ENCODE measurements around the gene CHAC1.

CHAC1 gene

DNA sequence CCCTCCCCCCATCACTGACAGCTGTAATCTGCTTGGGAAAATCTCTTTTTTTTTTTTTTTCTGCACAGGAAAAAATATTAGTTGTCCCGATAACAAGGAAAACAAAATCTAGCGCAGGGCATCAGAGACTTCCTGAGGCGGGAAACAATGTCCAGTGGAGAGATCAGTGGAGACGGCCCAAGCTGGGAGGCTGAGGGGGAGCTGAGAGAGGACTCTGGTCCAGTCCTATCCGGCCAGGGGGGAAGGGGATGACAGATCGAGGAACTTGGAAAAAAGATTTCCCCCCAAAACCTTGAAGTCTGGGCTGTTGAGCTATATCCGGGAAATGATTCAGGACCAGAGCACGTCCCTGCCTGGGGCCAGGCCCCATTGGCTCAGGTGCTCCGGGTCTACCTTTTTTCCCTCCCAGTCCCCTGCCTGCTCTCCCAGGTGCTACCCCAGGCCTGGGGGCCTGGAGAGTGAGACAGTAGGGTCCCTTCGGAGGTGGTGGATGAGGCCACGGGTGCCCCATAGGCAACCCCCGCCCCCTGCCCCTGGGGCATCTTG is 38.1 kb upstream of the CHAC1 start:
- H3K4me3 ChIP-seq (ENCODE audit: low read depth, low read length): no peak overlapping the region
- no peak for DNase-seq (ENCODE audit: low read depth)
- TF ChIP-seq, protein P1, sequence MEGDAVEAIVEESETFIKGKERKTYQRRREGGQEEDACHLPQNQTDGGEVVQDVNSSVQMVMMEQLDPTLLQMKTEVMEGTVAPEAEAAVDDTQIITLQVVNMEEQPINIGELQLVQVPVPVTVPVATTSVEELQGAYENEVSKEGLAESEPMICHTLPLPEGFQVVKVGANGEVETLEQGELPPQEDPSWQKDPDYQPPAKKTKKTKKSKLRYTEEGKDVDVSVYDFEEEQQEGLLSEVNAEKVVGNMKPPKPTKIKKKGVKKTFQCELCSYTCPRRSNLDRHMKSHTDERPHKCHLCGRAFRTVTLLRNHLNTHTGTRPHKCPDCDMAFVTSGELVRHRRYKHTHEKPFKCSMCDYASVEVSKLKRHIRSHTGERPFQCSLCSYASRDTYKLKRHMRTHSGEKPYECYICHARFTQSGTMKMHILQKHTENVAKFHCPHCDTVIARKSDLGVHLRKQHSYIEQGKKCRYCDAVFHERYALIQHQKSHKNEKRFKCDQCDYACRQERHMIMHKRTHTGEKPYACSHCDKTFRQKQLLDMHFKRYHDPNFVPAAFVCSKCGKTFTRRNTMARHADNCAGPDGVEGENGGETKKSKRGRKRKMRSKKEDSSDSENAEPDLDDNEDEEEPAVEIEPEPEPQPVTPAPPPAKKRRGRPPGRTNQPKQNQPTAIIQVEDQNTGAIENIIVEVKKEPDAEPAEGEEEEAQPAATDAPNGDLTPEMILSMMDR (IDR thresholded peaks at IDR 0.05; ENCODE audit: insufficient read depth, low read depth, low read length, missing control alignments): no peak

DNA sequence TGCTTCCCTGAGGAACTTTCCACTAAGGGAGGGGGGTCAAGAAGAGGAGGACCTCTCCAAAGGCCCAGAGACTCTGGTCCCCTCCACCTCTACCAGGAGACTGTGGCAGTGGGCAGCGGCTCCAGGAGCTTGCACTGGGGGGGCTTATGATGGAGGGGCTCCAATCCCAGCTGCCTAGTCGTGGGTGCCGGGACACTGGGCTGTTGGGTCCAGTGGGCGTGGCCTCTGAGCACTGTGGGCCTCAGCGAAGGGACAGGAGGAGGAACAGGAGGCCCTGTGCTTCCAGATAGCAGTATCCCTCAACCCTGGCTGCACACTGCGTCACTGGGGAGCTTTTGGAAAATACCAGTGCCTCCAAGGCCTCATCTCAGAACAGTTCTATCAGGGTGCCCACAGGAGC is 37.6 kb upstream of the CHAC1 start:
- DNase-seq (ENCODE audit: low read depth): no peak
- no peak overlapping the region for H3K4me3 ChIP-seq (ENCODE audit: low read depth, low read length)
- TF ChIP-seq, protein P1 (IDR thresholded peaks at IDR 0.05; ENCODE audit: insufficient read depth, low read depth, low read length, missing control alignments): no peak

DNA sequence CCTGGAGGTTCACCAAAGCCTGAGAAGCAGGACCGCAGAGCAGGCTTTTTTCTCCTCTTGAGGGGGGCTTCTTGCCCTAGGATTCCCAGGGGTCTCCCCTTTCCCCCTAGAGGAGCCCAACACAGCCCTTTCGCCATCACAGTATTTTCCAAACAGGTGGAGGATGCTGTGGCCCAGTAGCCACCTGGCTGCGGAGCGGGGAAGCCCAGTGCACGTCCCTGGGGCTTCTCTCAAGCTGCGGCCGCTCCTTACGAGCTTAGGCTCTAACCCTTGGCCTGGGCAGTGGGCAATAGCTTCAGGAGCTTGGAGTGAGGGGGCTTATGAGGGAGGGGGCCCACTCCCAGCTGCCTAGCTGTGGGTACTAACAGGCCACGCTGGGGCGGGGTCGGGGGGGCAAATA is 35.7 kb upstream of the CHAC1 start:
- no peak for DNase-seq (ENCODE audit: low read depth)
- TF ChIP-seq, protein P1 (IDR thresholded peaks at IDR 0.05; ENCODE audit: insufficient read depth, low read depth, low read length, missing control alignments): no peak
- no peak overlapping the region for H3K4me3 ChIP-seq (ENCODE audit: low read depth, low read length)

DNA sequence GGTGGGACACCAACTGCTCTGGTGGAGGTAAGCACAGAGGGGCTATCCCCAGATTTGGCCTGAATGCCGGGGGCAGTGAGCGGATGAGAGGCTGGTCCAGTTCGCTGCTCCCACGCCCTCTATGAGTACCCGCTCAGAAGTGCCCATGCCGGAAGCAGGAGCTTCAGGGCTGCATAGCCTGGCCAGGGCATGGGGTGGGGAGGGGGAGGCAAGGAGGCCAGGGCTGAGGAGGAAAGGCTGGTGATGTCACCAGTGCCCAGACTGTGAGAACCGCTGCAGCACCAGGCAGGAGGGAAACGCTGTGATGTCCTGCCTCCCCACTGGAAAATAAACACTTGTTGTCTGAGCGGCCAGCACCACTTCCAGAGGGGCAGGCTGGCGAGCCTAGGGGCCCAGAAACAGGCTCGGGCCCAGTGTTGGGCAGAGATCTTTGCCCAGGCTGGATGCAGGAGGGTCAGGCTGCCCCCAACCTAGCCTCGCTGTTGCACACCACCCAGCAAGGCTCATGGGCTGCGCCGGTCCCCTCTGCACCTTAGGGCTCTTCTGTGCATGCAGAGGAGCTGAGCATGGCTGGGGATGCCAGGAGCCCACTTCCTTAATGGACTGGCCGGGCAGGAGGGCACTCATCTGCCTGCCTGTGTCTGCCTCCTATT is 35.0 kb upstream of the CHAC1 start:
- DNase-seq (ENCODE audit: low read depth): no peak
- TF ChIP-seq, protein P1 (IDR thresholded peaks at IDR 0.05; ENCODE audit: insufficient read depth, low read depth, low read length, missing control alignments): no peak
- H3K4me3 ChIP-seq (ENCODE audit: low read depth, low read length): no peak overlapping the region

DNA sequence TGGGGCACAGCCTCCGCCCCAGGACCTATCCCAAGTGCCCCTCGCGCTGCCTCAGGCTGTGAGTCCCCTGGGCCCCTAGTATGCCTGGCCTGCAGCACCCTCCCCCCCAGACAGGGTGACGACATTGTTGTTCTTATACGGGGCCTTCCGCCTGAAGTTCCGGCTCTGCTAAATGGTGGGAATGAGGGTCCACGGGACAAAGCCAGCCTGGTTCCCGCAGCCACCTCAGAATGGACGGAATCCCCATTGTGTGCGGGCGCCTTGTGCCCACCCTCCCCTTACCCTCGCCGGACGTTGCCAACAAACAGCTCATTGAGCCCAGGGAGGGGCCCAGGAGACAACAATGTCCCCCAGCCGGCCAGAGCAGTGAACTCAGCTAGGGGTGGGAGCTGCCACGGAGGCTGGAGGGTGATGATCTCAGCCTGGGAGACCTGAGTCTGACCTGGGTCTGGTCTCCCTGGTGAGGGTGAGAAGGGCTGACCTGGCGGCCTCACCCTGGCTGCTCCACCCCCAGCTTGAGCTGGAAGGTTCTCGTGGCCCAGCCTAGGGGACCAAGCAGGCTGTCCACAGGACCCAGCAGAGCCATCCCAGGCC is 34.4 kb upstream of the CHAC1 start:
- TF ChIP-seq, protein P1 (IDR thresholded peaks at IDR 0.05; ENCODE audit: insufficient read depth, low read depth, low read length, missing control alignments): no peak
- DNase-seq (ENCODE audit: low read depth): no peak
- no peak overlapping the region for H3K4me3 ChIP-seq (ENCODE audit: low read depth, low read length)

DNA sequence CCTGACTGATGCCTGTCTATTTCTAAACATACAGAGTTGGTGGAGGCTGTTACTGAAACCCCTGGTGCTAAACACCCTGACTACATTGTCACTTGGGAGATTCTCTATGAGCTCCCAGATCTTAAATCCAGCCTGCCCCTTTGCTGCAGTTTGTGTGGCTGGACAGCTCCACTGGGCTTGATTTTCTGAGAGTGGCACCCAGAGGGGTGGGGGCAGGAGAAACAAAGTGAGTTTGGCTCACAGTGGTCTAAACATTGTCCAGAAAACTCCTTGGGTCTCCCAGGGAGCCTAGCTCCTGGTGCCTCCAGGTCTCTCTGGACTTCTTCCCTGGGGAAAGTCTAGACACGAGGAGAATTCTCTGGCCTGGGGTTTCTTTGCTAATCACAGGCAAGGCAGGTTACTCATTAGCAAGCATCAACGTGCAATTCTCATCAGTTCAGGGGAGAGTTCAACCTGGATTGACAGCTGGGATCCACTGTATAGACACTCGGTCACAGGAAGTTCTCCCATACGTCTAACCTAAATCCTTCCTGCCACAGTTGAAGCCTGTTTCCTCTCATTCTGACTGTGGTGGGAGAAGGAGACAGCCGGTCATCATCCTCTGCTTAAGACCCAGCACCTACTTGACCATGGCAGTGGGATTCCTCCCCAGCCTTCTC is 31.2 kb upstream of the CHAC1 start:
- TF ChIP-seq, protein P1 (IDR thresholded peaks at IDR 0.05; ENCODE audit: insufficient read depth, low read depth, low read length, missing control alignments): no peak
- no peak overlapping the region for H3K4me3 ChIP-seq (ENCODE audit: low read depth, low read length)
- no peak for DNase-seq (ENCODE audit: low read depth)
